HepG2 (cell line): ENCODE results near the gene ADGRB2. TPM values are rescaled to one million over a fixed set of nuclear protein-coding genes. Genes with fewer than 3 reads are reported as not detected.

Experiments used
- CHCHD3 ChIP-seq: sonication (generic); formaldehyde crosslinking; IDR thresholded peaks from 2 replicates; pipeline ENCODE4 v1.8.0; 2022; ENCODE audit warnings: mild to moderate bottlenecking, missing genetic modification reagents, moderate library complexity
- HDAC1 ChIP-seq: sonication (generic); formaldehyde crosslinking; IDR thresholded peaks from 2 replicates; pipeline ENCODE4 v1.5.1; 2020; ENCODE audit warnings: mild to moderate bottlenecking, missing genetic modification reagents
- HNRNPLL ChIP-seq: fragments of 200-400 bp; formaldehyde crosslinking; IDR thresholded peaks from 2 replicates; pipeline ENCODE4 v1.6.1; 2017; ENCODE audit warnings: mild to moderate bottlenecking, low read depth, low read length; ENCODE audit not compliant: poor library complexity, severe bottlenecking
- KAT2B ChIP-seq: fragments of 150-350 bp; IDR thresholded peaks from 2 replicates; pipeline ENCODE4 v1.6.1; 2014; ENCODE audit warnings: low read depth, low read length, borderline replicate concordance
- MATR3 ChIP-seq: sonication (generic); formaldehyde crosslinking; IDR thresholded peaks from 2 replicates; pipeline ENCODE4 v1.4.0; 2020; ENCODE audit warnings: missing genetic modification reagents
- SAP130 ChIP-seq: IDR thresholded peaks from 2 replicates; pipeline ENCODE4 v1.6.1; 2016; ENCODE audit warnings: low read depth
- SP5 ChIP-seq: IDR thresholded peaks from 2 replicates; pipeline ENCODE4 v1.6.1; 2016; ENCODE audit warnings: low read depth, borderline replicate concordance
- TAF1 ChIP-seq: sonication (generic); formaldehyde crosslinking; IDR thresholded peaks from 2 replicates; pipeline ENCODE4 v1.4.0; 2020; ENCODE audit warnings: missing genetic modification reagents
- TRIM22 ChIP-seq: fragments of 450-650 bp; IDR thresholded peaks from 2 replicates; pipeline ENCODE4 v1.6.1; 2017
- ZBTB7B ChIP-seq: sonication (generic); formaldehyde crosslinking; IDR thresholded peaks from 2 replicates; pipeline ENCODE4 v1.4.0; 2020; ENCODE audit warnings: missing genetic modification reagents
- ZNF501 ChIP-seq: sonication (generic); formaldehyde crosslinking; IDR thresholded peaks from 2 replicates; pipeline ENCODE4 v1.5.1; 2020; ENCODE audit warnings: mild to moderate bottlenecking, moderate library complexity, missing genetic modification reagents
- ZNF616 ChIP-seq: sonication (generic); formaldehyde crosslinking; IDR thresholded peaks from 2 replicates; pipeline ENCODE4 v1.5.0; 2020; ENCODE audit warnings: low read depth, mild to moderate bottlenecking, missing genetic modification reagents
- ZSCAN29 ChIP-seq: sonication (generic); formaldehyde crosslinking; conservative IDR thresholded peaks from 2 replicates; pipeline ENCODE4 v1.4.0; 2020; ENCODE audit warnings: mild to moderate bottlenecking, missing genetic modification reagents
- polyA plus RNA-seq, 8 experiments: library from polyadenylated mRNA; depleted of rRNA in 3 of 8; stranded (reverse) in 7 of 8; unstranded in 1 of 8; fragments of >200 nt; fragmentation: Illumina TruSeq in 4 of 8; extraction: Trizol in 4 of 8; gene quantifications; 2 replicates each; pipeline versions ENCODE4 v1.2.1 to v1.2.3, GENCODE V29; 2011 to 2016; ENCODE audit warnings: low read depth in 4 of 8, missing spikeins in 1 of 8, mixed read lengths in 1 of 8; ENCODE audit not compliant: insufficient read depth in 1 of 8
- total RNA-seq, 5 experiments: library from RNA; depleted of rRNA; stranded (reverse); fragments of >200 nt; fragmentation: Illumina TruSeq; extraction: Trizol; gene quantifications; 2 replicates each; pipeline ENCODE4 v1.2.3, GENCODE V29; 2016; ENCODE audit warnings: low read depth in 1 of 5
- TF ChIP-seq, protein P1 (sequence below): sonication (generic); formaldehyde crosslinking; IDR thresholded peaks from 2 replicates; pipeline ENCODE4 v1.5.0; 2020; ENCODE audit warnings: missing genetic modification reagents
- TF ChIP-seq, protein P2 (sequence below), 2 experiments: fragments of 450-650 bp in 1 of 2; sonication (generic) in 1 of 2; formaldehyde crosslinking; IDR thresholded peaks; 2 replicates each; pipeline versions ENCODE4 v1.5.0 to v1.8.0; 2020 to 2022; ENCODE audit warnings: mild to moderate bottlenecking in 1 of 2, missing genetic modification reagents in 1 of 2

ADGRB2 gene
- total and polyA plus RNA-seq, 2 of the 13 experiments (the other 11 are each of a cell fraction or from before 2014, with no cell fraction given): 0.03 to 0.09 TPM

DNA sequence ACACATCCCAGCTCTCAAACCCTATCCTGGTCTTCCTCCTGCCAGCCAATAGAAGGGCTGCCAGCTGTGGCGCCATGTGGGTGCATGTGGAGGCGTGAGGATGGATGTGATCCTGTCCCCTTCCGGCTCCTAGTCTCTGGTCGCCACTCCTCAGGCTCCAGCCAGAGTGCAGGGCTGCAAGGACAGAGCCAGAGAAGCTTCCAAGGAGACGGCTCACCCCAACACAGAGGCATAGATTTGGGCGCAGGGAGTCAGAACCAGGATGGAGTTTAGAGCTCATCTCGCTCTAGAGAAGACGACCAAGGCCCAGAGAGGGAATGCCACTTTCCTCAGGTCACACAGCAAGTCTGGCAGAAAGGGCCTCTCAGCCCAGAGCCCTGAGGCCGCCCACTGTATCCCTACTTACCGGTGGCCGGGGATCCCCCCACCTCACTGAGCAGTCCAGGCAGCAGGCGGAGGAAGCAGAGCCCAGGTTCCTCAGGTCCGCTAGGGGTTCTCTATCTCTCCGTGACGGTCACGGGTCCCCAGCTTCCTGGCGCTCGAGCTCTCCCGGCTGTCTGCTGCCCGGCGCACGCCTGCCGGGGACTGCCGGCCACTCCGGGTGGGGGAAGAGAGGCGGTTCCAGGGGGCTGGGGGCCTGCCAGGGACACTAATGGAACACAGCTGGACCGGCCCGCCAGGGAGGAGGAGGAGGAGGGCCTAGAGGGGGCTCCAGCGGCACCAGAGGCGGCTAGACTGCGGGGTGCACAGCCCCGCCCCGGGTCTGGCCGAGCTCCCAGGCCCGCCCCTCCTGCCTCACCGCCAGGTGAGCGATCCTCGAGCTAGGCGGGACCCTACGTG, 60.5 kb downstream of the ADGRB2 start, which contains the start of gene COL16A1 (continued):
- TF ChIP-seq, protein P1, sequence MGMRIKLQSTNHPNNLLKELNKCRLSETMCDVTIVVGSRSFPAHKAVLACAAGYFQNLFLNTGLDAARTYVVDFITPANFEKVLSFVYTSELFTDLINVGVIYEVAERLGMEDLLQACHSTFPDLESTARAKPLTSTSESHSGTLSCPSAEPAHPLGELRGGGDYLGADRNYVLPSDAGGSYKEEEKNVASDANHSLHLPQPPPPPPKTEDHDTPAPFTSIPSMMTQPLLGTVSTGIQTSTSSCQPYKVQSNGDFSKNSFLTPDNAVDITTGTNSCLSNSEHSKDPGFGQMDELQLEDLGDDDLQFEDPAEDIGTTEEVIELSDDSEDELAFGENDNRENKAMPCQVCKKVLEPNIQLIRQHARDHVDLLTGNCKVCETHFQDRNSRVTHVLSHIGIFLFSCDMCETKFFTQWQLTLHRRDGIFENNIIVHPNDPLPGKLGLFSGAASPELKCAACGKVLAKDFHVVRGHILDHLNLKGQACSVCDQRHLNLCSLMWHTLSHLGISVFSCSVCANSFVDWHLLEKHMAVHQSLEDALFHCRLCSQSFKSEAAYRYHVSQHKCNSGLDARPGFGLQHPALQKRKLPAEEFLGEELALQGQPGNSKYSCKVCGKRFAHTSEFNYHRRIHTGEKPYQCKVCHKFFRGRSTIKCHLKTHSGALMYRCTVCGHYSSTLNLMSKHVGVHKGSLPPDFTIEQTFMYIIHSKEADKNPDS (CRISPR knock-in tag): no peak
- TF ChIP-seq ZNF501 (CRISPR knock-in tag) (no peak), MATR3 (no peak), HDAC1 (no peak), HNRNPLL (peak; percentile 27), CHCHD3 (CRISPR knock-in tag) (no peak), TAF1 (CRISPR knock-in tag) (0 out of 2 replicates have a peak, but pooled peaks have one; percentile 26), ZNF616 (CRISPR knock-in tag) (no peak), ZSCAN29 (CRISPR knock-in tag) (no peak), ZBTB7B (CRISPR knock-in tag) (peak; percentile 15; the same call in 1 of the 2 replicates), SAP130 (CRISPR knock-in tag) (peak; percentile 18; the same call in 1 of the 2 replicates), SP5 (CRISPR knock-in tag) (0 out of 2 replicates have a peak, but pooled peaks have one; percentile 14), KAT2B (no peak), TRIM22 (no peak)
- TF ChIP-seq, protein P2, sequence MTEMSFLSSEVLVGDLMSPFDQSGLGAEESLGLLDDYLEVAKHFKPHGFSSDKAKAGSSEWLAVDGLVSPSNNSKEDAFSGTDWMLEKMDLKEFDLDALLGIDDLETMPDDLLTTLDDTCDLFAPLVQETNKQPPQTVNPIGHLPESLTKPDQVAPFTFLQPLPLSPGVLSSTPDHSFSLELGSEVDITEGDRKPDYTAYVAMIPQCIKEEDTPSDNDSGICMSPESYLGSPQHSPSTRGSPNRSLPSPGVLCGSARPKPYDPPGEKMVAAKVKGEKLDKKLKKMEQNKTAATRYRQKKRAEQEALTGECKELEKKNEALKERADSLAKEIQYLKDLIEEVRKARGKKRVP (CRISPR knock-in tag; IDR thresholded peaks at IDR 0.05): no peak
